HG02884 (cell line): ENCODE measurements around the gene GRIK4.
A peak's percentile ranks its signal among the peaks of the same experiment; 100 is the strongest.

Experiments
- ATAC-seq: cut with Tn5 transposase; IDR thresholded peaks from one replicate; pipeline ENCODE4 v1.9.1; 2021; ENCODE audit warnings: mild to moderate bottlenecking, moderate library complexity; ENCODE audit not compliant: unreplicated experiment

GRIK4 gene

DNA sequence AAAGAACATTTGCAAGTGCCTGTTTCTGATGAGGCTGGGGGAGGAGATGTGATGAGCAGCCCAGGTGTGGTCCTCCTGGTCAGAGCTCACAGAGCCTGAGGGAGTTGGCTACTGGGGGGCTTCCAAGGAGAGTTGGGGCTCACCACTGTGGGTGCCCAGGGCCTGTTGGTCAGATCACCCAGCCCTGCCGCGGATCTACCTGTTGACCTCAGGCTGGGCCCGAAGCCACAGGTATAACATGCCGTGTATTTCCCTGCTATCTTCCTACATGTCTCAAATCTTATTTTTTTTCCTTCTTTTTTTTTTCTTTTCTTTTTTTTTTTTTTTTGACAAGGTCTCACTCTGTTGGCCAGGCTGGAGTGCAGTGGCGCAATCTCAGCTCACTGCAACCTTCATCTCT lies 312.7 kb downstream of the GRIK4 start:
- ATAC-seq = no peak

GRCh38 chr11:120827198-120827597 lies 315.6 kb downstream of the GRIK4 start:
- no peak for ATAC-seq

- ATAC-seq = no peak
Observed at GRCh38 chr11:120827820-120828219, 316.3 kb downstream of the GRIK4 start.

DNA sequence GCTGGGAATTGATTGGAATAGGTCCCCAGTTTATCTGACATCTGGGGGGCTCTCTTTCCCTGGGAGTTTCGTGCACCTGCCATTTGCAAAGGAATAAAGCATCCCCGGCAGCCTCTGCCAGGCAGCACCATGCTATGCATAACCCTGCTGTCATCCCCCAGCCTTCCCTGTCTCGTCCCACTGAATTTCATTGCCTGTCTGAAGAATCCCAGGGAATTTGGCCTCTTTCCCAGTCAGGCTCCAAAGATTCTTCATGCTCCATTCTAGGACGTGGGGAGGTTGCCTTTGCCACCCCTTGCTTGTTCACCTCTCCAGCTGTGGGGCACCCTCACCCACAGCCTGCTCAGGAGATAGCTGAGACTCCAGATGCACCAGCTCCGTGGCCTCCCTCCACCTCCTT lies 317.3 kb downstream of the GRIK4 start:
- ATAC-seq = no peak

- ATAC-seq = no peak
Observed at GRCh38 chr11:120830085-120830620, 318.6 kb downstream of the GRIK4 start.

- no peak for ATAC-seq
Observed at GRCh38 chr11:120832481-120833238, 321.1 kb downstream of the GRIK4 start.

GRCh38 chr11:120834686-120835210 lies 323.2 kb downstream of the GRIK4 start:
- no peak for ATAC-seq

DNA sequence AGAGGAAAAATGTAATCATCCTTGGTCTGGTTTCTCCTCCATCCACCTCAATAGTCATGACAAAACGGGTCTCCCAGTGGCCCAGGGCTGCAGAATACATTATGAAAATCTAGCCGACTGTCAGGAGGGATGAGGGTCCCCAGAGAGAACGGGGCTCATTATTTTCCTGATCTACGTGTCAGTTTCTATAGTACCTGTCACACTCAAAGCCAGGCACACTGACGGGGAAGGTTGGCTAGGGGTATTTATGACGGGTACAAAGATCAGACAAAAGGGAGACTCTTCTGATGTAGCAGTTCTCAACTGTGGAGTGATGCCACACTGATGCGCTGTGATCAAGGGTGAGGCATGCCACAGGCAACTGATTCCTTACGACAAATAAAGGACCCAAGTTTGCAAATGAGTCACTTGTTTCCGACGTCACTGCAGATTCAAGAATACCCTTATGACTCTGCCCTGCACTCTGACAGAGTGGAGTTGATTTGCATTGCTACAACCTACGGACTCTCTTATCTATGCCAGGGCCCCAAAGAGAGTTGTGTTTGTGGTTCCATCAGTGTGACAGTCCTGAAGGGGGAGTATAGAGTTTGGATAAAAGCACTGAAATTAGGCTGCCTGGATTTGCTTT lies 324.2 kb downstream of the GRIK4 start:
- peak; percentile 95 for ATAC-seq

- no peak for ATAC-seq
Observed at GRCh38 chr11:120837696-120838095, 326.1 kb downstream of the GRIK4 start.

DNA sequence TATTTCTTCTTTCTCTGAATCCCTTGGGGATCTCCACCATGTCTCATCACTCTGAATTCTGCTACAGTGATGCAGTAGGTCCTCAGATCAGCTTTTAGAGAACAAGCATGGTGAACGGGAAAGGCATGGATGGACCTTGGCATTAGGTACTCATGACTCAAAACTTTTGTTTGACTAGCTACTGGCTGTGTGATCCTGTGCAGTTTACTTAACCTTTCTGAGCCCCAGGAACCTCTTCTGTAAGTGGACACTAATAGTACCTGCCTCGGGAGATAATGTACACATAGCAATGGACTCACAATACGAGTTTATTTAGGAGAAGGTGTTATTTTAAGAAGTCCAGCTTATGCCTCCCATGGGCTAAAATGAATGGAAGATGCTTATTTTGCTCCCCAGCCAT lies 327.7 kb downstream of the GRIK4 start:
- no peak for ATAC-seq

DNA sequence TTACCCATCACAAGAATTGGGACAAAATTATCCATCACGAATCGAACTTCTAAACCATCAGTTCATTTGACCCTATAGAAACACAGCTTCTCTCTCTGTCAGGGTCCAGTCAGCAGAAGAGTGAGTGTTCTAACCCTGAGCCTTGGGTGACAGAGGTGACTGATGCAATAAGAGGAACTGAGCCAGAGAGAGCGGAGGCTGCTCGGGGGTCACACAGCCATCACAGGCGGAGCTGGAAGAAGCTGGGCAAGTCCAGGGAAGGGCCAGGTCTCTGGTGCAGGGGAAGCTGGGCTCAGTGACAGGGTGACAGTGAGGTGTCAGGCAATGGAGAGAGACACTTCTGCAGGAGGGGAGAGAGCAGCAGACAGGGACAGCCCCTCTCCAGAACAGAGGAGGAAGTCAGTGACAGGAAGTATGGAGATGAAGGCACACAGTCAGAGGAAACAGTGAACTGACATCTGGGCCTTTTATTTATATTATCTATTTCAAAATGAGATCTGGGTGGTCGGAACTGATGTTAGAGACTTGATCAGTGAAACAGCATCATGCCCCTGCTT lies 328.4 kb downstream of the GRIK4 start:
- ATAC-seq = no peak

GRCh38 chr11:120840661-120841060 lies 329.1 kb downstream of the GRIK4 start:
- ATAC-seq = no peak

GRCh38 chr11:120841074-120841473 lies 329.5 kb downstream of the GRIK4 start:
- ATAC-seq = no peak

DNA sequence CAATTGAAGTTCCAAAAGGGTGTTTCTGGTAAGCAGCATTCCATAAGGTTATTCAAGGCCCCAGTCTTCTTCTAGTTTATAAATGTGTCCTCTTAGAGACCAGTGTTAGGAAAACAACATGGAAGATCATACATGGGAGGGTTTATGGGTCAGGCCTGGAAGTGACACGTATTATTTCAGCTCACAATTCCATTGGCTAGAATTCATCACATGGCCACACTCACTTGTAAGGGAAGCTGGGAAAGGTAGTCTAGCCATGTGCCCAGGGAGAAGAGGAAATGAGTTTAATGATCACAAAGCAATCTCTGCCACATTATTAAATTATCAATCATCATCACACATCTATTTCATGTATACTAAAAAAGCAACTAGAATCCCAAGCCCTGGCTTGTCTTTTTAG lies 330.6 kb downstream of the GRIK4 start:
- ATAC-seq = no peak

- ATAC-seq = no peak
Observed at GRCh38 chr11:120853435-120853834, 341.9 kb downstream of the GRIK4 start.

- no peak for ATAC-seq
Observed at GRCh38 chr11:120854988-120855387, 343.4 kb downstream of the GRIK4 start.

- no peak for ATAC-seq
Observed at GRCh38 chr11:120857508-120857907, 346.0 kb downstream of the GRIK4 start.

DNA sequence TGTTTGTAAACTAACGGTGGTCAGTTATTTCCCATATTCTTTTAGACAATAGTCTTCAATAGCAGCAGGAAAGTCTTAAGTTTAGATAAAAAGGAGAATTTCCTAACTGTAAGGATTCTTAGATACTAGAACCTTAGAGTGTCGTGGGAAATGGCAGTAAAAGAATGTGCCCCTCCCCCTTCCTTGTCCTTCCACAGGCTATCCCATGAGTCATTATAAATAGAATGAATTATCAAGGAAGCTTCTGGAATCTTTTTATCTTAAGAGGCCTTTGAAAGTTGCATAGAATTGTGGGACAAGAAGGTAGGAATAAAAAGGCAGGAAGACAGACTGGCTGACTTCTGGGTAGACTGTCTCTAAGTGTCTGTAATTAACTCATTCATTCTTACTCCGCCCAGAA lies 347.2 kb downstream of the GRIK4 start:
- ATAC-seq = no peak

DNA sequence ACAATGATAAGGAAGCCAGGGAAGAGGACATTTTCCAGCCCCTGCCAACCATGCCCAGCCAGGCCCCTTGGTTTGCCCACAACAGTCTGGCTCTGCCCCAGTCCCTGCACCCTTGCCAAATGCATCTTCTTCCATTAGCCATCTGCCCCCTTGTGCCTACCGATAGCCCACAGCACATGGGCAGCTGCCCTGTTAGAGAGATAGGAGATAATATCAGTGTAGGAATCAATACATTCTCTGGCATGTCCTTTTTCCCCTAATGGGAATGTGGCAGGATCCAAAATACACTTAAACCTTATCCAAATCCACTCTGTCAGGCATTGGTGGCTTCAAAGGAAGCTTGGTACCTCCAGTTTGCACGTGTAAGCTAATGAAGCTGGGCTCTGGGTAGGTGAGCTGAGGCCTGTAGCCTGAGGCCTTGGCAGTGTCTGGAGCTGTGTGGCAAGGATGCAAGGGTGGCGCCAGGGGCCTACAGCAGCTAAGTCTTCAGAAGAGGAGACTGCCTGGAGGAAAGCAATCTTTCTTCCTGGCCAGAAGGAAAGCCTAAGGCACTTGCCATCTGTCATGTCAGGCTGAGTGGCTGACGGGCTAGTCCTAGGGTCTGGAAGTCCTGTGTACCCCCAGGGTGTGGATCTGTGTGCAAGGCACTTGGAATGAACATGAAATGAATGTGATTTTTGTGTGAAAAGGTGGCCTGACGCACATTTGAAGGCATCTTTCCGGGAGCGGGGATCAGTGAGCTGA lies 348.2 kb downstream of the GRIK4 start:
- ATAC-seq = no peak

GRCh38 chr11:120863359-120863758 lies 351.8 kb downstream of the GRIK4 start:
- ATAC-seq = no peak

- ATAC-seq = no peak
Observed at GRCh38 chr11:120867024-120867423, 355.5 kb downstream of the GRIK4 start.
